ENCODE measurements around the gene TMEM218.
"Not testable (repeated sequence)": the region's sequence is repeated elsewhere in the genome, so short reads cannot be mapped to it uniquely, and the experiment has no call there.

TMEM218 gene

GRCh38 chr11:125074511-125075241 is 36.8 kb downstream of the TMEM218 start:
- DNase-seq: no peak

- DNase-seq: no peak
These were observed 37.6 kb downstream of the TMEM218 start for GRCh38 chr11:125073616-125074483.

DNA sequence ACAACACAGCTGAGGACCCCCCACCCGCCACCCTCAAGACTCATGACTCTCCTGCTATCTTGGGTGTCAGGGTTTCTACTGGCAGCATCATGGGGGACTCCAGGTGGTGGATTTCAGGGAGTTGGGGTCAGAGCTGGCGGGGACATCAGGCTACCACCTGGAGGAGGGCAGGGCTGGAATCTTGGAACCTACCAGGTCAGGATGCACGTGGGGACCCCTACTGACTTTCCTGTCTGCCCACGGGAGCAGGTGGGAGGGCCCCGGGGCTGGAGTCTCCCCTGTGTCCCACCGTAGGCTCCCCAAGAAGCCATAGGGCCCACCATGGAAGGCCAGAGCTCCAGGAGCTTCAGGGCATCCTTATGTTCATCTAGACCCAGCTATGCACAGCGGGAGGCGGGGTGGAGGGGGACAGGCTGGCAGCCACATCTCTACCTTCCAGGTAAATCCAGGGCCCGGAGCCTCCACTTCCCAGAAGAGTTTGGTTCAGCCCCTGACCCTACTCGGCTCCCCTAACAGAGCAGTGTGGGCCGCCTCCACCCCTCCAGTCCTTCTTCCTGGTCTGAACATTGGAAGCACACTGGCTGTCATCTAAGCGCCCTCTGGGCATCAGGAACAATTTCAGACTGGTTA is 38.4 kb downstream of the TMEM218 start:
- no peak for DNase-seq

DNA sequence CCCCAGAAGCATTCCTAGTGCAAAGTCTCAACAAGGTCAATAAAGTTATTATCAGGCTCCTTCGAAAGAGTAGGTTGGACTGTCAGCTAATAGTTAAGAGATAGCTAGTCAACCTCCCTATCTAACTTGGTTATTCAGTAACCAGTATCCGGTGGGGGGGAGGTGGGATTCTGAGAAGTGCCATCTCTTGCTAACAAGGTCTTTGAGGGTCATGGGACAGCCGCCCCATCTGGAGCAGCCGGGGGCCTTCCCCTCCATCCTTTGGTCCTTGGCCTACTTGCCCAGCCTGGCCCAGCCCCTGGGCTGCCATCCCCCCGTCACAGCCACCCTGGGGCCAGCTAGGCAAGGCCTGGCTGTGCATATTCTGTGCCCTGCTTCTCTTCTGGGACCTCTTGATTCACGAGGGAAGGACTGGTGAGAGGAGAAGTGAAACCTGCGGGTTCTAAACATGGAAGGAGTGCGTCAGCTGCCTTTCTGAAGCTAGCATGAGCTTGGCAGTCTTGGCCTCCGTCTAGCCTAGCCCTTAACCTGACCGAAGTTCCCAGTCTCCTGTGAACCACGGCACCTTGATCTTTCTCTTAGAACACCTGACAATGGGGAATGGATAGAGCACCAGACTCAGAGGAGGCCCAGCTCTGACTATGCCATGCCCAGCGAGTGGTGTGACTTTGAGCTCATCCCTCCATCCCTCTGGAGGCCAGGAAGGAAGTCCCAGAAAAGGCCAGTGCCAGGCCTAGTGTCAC is 39.0 kb downstream of the TMEM218 start:
- DNase-seq: no peak

- DNase-seq: no peak
These were observed 39.6 kb downstream of the TMEM218 start for GRCh38 chr11:125071846-125072217.

- DNase-seq: no peak
These were observed 40.0 kb downstream of the TMEM218 start for GRCh38 chr11:125071435-125071834.

DNA sequence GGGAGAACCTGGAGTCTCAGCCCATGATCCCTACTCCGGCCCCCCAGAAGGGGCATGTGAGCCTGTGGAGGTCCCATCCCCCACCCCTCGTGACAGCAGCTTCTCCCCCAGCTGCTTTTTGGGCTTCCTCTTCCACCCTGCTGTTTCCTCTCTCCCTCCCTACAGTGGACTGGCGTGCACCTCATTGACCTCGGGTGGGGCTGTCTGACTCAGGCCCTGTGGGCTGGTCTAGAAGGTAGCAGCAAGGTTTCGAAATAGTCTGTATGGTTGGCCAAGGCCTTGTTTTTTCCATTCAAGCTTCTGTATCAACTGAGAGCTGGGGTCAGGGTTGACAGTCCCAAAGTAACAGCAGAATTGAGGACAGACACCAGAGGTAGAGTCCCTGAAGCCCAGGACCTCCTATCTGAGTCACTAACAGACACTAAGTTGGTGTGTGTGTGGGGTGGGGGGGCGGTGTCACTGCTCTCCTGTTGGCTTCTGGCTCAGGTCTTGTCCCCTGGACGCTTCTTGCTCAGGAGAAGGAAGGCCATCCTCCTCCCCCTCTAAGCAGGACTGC is 40.6 kb downstream of the TMEM218 start:
- no peak for DNase-seq

DNA sequence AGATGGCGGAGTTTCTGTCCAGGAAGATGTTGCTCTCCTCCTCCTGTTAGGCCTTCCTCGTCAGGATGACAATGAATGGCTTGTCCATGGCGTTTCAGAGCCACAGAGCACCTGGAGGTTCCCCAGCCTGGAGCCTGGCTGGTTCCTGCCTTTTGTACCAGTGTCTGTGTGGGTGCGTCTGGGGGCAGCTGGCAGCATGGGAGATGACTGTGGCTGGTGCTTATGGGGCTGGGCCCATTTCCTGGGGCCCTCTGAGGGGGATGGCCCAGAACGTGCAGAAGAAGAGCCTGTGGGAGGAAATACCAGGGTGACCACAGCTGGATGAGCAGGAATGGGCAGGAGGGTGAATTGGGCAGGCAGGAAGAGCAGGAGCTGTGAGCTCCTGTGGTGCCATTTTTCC is 41.6 kb downstream of the TMEM218 start:
- DNase-seq: no peak

DNA sequence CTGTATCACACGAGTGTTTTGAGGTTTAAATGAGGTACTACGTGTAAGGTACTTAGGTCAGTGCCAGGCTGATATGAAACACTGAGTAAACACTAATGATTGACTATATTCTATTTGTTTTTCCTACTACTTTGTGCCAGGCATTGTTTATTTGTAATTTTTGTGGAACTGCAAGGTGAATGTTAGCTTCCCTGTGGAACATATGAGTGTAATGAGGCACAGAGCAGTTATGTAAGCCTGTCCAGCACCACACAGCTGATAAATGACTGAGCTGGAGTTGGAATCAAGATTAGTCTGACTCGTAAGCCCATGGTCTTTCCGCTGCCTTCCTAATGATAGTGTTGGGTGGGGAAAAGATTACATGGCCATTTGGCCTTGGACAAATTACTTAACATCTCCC is 42.4 kb downstream of the TMEM218 start:
- DNase-seq: no peak

- DNase-seq: no peak
These were observed 43.1 kb downstream of the TMEM218 start for GRCh38 chr11:125068368-125068767.

DNA sequence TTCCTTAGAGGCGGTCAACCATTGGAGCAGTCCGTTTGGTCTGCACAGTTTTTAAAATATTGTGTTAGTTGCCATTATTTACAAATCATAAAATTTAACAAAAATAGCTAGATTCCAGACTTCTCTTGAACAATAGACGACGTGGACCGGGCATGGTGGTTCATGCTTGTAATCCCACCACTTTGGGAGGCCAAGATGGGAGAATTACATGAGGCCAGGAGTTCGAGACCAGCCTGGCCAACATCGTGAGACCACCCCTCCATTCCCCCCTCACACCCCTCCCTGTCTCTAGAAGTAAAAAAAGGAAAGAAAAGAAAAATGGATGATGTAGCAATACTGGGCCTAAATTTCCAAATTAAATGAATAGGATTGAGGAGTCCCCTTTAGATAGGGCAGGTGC is 47.4 kb downstream of the TMEM218 start:
- no peak for DNase-seq

GRCh38 chr11:125063429-125064043 is 47.9 kb downstream of the TMEM218 start:
- DNase-seq: no peak

- peak; percentile 45 for DNase-seq
These were observed 48.4 kb downstream of the TMEM218 start, which contains the start of gene SLC37A2 for GRCh38 chr11:125062931-125063428. SLC37A2 (plus strand) TSS chr11:125063305; CDS start chr11:125063368, 63 bp downstream.

DNA sequence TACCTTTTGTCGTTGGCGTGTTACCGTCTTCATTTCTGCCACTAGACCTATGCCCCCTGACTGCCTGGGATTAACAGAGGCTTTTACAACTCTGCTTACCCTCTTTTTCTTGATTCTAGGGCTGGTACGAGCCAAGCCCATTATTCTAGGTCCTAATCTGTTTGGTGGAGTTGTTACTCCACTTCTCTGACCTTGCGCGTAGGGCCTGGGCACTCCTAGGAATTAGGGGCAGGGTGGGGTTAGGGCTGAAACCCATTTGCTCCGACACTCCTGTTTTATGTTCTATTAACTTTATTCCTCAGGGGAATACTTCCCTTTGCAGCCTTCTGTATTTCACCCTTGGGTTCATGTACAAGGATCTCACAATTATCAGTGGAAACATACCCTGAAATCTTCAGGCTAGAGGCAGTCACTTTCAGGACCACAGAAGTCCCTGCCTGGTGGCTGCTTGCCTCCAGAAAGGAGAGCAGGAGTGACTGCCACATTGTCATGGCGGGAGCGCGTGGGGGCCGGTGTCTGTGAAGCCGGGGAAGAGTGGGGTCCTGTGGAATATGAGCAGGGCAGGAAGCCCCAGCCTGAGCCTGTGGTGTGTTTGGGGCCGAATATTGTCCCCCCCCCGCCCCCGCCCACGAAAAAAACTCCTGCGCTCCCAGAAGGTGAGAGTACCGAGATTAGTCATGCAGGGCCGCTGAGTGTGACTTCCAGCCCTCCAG is 49.1 kb downstream of the TMEM218 start:
- no peak for DNase-seq

DNA sequence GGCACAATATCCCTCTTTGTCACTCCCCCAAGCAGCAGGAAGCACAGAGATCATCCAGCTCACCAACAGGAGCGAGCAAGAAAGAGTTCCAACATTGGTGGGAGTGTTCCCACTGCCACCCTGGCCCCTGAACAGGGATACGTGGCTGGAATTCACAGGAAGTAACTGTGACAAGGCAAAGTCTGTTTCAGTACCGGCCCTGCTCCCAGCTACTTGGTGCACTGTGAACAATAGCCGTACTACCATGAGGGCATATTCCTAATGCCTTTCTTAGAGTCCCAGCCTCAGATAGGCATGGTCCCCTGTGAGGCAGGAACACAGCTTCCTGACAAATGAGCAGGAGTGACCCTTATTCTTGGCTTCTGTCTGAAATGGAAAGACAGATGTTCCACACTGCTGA is 50.1 kb downstream of the TMEM218 start:
- DNase-seq: no peak

DNA sequence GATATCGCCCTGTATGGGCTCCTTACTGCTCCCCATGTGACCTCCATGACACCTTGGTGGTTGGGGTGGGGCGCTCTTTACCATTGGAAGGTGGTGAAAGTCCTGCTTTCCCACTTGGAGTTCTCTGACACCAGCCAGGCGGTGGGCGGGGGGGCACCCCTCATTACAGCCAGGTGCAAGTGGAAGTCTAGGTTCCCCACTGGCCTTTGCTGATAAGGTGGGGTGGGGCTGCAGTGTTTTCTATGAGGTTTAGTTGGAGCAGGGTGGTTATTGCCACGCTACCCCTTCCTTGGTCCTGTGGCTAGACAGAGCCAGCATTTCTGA is 53.8 kb downstream of the TMEM218 start:
- DNase-seq: no peak

DNA sequence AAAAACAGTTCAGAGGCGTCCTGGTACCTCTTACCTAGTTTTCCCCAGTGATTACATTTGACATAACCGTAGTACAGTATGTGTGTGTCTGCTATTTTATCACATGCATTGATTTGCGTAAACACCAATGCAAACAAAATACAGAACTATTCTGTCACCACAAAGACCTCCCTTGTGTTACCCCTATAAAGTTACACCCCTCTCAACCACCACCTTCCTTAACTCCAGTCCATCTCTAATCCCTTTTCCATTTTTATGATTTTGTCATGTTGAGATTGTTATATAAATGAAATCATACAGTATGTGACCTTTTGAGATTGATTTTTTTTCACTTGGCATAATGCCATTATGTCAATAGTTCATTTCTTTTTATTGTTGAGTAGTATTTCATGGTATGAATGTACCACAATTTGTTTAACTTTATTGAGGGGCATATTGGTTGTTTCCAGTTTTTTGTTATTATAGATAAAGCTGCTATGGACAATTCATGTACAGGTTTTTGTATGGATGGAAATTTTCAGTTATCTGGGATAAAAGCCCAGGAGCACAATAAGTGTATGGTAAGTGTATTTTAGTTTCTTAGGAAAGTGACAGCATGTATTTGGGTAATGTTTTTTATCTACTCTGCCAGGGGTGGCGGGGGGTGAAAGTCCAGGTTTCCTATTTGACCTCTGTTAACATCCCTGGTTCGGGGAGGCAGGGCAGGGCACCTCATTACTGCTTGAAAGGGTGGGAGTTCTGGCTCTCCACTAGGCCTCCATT is 54.3 kb downstream of the TMEM218 start:
- DNase-seq: no peak

- DNase-seq: not testable (repeated sequence)
These were observed 55.3 kb downstream of the TMEM218 start for GRCh38 chr11:125056111-125056510.

GRCh38 chr11:125055107-125055715 is 56.2 kb downstream of the TMEM218 start:
- no peak for DNase-seq

- no peak for DNase-seq
These were observed 58.3 kb downstream of the TMEM218 start for GRCh38 chr11:125053167-125053566.

Data from activated naive CD4-positive, alpha-beta T cell treated with Interleukin-2 at 50 U/mL for 16 hours (primary cell).